Limb (tissue), 2 donors: ENCODE measurements around the gene CRB2.

Experiments used
- DNase-seq, 2 donors: peaks; one replicate each; pipeline ENCODE4 v3.0.0-alpha.2; 2016; ENCODE audit errors: extremely low spot score in 2 of 2

CRB2 gene

GRCh38 chr9:123421186-123421585, 65.2 kb downstream of the CRB2 start:
- DNase-seq: no peak

GRCh38 chr9:123421801-123422455, 65.9 kb downstream of the CRB2 start:
- no peak for DNase-seq

- DNase-seq: no peak
Measured at GRCh38 chr9:123422635-123423310, 66.8 kb downstream of the CRB2 start.

- no peak for DNase-seq
Measured at GRCh38 chr9:123423311-123423640, 67.3 kb downstream of the CRB2 start.

- no peak for DNase-seq
Measured at GRCh38 chr9:123424131-123424530, 68.1 kb downstream of the CRB2 start.

GRCh38 chr9:123424552-123425225, 68.7 kb downstream of the CRB2 start:
- no peak for DNase-seq

- DNase-seq: no peak
Measured at GRCh38 chr9:123425261-123425821, 69.3 kb downstream of the CRB2 start.

GRCh38 chr9:123425836-123426365, 69.9 kb downstream of the CRB2 start:
- peak in 1 of 2 donors; percentile 12 for DNase-seq

- peak in 1 of 2 donors; percentile 14 for DNase-seq
Measured at GRCh38 chr9:123426406-123426805, 70.4 kb downstream of the CRB2 start.
